GM19372 (cell line): ENCODE data around the gene TNFAIP2.
"Not testable (repeated sequence)": the region's sequence is repeated elsewhere in the genome, so short reads cannot be mapped to it uniquely, and the experiment has no call there.

Source experiments
- ATAC-seq: cut with Tn5 transposase; IDR thresholded peaks from one replicate; pipeline ENCODE4 v1.9.1; 2021; ENCODE audit warnings: mild to moderate bottlenecking, low read depth, moderate library complexity; ENCODE audit not compliant: unreplicated experiment

Gene TNFAIP2

GRCh38 chr14:103107455-103107854, 15.8 kb upstream of the TNFAIP2 start:
- ATAC-seq, result no peak

GRCh38 chr14:103107941-103108748, 15.1 kb upstream of the TNFAIP2 start:
- ATAC-seq, result no peak

GRCh38 chr14:103108749-103109207, 14.5 kb upstream of the TNFAIP2 start:
- ATAC-seq, result no peak

- no peak for ATAC-seq
Observed at GRCh38 chr14:103109535-103110441, 13.5 kb upstream of the TNFAIP2 start.

GRCh38 chr14:103110681-103111231, 12.5 kb upstream of the TNFAIP2 start:
- no peak for ATAC-seq

GRCh38 chr14:103111232-103111868, 11.9 kb upstream of the TNFAIP2 start:
- ATAC-seq, result no peak

- no peak for ATAC-seq
Observed at GRCh38 chr14:103112400-103113243, 10.6 kb upstream of the TNFAIP2 start.

GRCh38 chr14:103113303-103113702, 10.0 kb upstream of the TNFAIP2 start:
- no peak for ATAC-seq

GRCh38 chr14:103113774-103114173, 9.5 kb upstream of the TNFAIP2 start:
- no peak for ATAC-seq

GRCh38 chr14:103115086-103115679, 8.1 kb upstream of the TNFAIP2 start:
- not testable (repeated sequence) for ATAC-seq

- ATAC-seq, result no peak
Observed at GRCh38 chr14:103115845-103116572, 7.3 kb upstream of the TNFAIP2 start.

GRCh38 chr14:103116636-103117035, 6.6 kb upstream of the TNFAIP2 start:
- ATAC-seq, result no peak

- not testable (repeated sequence) for ATAC-seq
Observed at GRCh38 chr14:103117499-103117898, 5.8 kb upstream of the TNFAIP2 start.

GRCh38 chr14:103118018-103118662, 5.1 kb upstream of the TNFAIP2 start:
- ATAC-seq, result no peak

GRCh38 chr14:103118663-103119404, 4.4 kb upstream of the TNFAIP2 start:
- no peak for ATAC-seq

- not testable (repeated sequence) for ATAC-seq
Observed at GRCh38 chr14:103119527-103119926, 3.7 kb upstream of the TNFAIP2 start.

- no peak for ATAC-seq
Observed at GRCh38 chr14:103121121-103121845, 2.0 kb upstream of the TNFAIP2 start.
